ENCODE measurements around the gene PTF1A.

Gene PTF1A

GRCh38 chr10:23197416-23197861 is 5.3 kb downstream of the PTF1A start:
- Histone ChIP-seq H3K27ac (ENCODE audit: low read depth, low read length) (no peak overlapping the region), H3K4me1 (ENCODE audit: control insufficient read depth in 1 of 2, insufficient read depth in 2 of 2, low read length in 2 of 2) (no peaks in the 10 kb centered on the region), H3K9me3 (ENCODE audit: control insufficient read depth in 1 of 2, low read length in 2 of 2) (no peaks in the 10 kb centered on the region), H3K36me3 (ENCODE audit: control insufficient read depth in 1 of 2, insufficient read depth in 2 of 2, low read length in 2 of 2) (no peaks in the 10 kb centered on the region), H3K4me3 (ENCODE audit: low read depth in 1 of 2, low read length in 2 of 2) (no peak overlapping the region), H3K27me3 (ENCODE audit: control insufficient read depth in 1 of 2, insufficient read depth in 2 of 2, low read length in 2 of 2) (peaks cover 71 to 79% of the 10 kb centered on the region in 2 donors), H3K9ac (ENCODE audit: low read depth in 1 of 2, low read length in 2 of 2) (no peak overlapping the region)

- H3K9ac ChIP-seq (ENCODE audit: low read depth in 1 of 2, low read length in 2 of 2), result no peak overlapping the region
- H3K36me3 ChIP-seq (ENCODE audit: control insufficient read depth in 1 of 2, insufficient read depth in 2 of 2, low read length in 2 of 2), result no peaks in the 10 kb centered on the region
- H3K4me3 ChIP-seq (ENCODE audit: low read depth in 1 of 2, low read length in 2 of 2), result no peak overlapping the region
- H3K27me3 ChIP-seq (ENCODE audit: control insufficient read depth in 1 of 2, insufficient read depth in 2 of 2, low read length in 2 of 2), result peaks cover 69 to 85% of the 10 kb centered on the region in 2 donors
- no peaks in the 10 kb centered on the region for H3K4me1 ChIP-seq (ENCODE audit: control insufficient read depth in 1 of 2, insufficient read depth in 2 of 2, low read length in 2 of 2)
- no peak overlapping the region for H3K27ac ChIP-seq (ENCODE audit: low read depth, low read length)
- no peaks in the 10 kb centered on the region for H3K9me3 ChIP-seq (ENCODE audit: control insufficient read depth in 1 of 2, low read length in 2 of 2)
Measured at GRCh38 chr10:23198610-23198939, 6.5 kb downstream of the PTF1A start.

- H3K27me3 ChIP-seq (ENCODE audit: control insufficient read depth in 1 of 2, insufficient read depth in 2 of 2, low read length in 2 of 2), result peaks cover 68 to 86% of the 10 kb centered on the region in 2 donors
Measured at GRCh38 chr10:23198940-23199767, 7.0 kb downstream of the PTF1A start.

GRCh38 chr10:23199768-23200511 is 7.8 kb downstream of the PTF1A start:
- H3K4me1 ChIP-seq (ENCODE audit: control insufficient read depth in 1 of 2, insufficient read depth in 2 of 2, low read length in 2 of 2), result no peaks in the 10 kb centered on the region
- no peak overlapping the region for H3K9ac ChIP-seq (ENCODE audit: low read depth in 1 of 2, low read length in 2 of 2)
- no peaks in the 10 kb centered on the region for H3K36me3 ChIP-seq (ENCODE audit: control insufficient read depth in 1 of 2, insufficient read depth in 2 of 2, low read length in 2 of 2)
- H3K9me3 ChIP-seq (ENCODE audit: control insufficient read depth in 1 of 2, low read length in 2 of 2), result no peaks in the 10 kb centered on the region
- H3K27ac ChIP-seq (ENCODE audit: low read depth, low read length), result no peak overlapping the region
- H3K27me3 ChIP-seq (ENCODE audit: control insufficient read depth in 1 of 2, insufficient read depth in 2 of 2, low read length in 2 of 2), result peaks cover 64 to 86% of the 10 kb centered on the region in 2 donors
- H3K4me3 ChIP-seq (ENCODE audit: low read depth in 1 of 2, low read length in 2 of 2), result no peak overlapping the region

More at GRCh38 chr10:23198940-23199767, 7.0 kb downstream of the PTF1A start:
- H3K4me3 ChIP-seq (ENCODE audit: low read depth in 1 of 2, low read length in 2 of 2), result no peak overlapping the region
- no peak overlapping the region for H3K9ac ChIP-seq (ENCODE audit: low read depth in 1 of 2, low read length in 2 of 2)
- H3K36me3 ChIP-seq (ENCODE audit: control insufficient read depth in 1 of 2, insufficient read depth in 2 of 2, low read length in 2 of 2), result no peaks in the 10 kb centered on the region
- H3K4me1 ChIP-seq (ENCODE audit: control insufficient read depth in 1 of 2, insufficient read depth in 2 of 2, low read length in 2 of 2), result no peaks in the 10 kb centered on the region
- no peaks in the 10 kb centered on the region for H3K9me3 ChIP-seq (ENCODE audit: control insufficient read depth in 1 of 2, low read length in 2 of 2)
- no peak overlapping the region for H3K27ac ChIP-seq (ENCODE audit: low read depth, low read length)

- H3K4me3 ChIP-seq (ENCODE audit: low read depth in 1 of 2, low read length in 2 of 2), result no peak overlapping the region
- no peaks in the 10 kb centered on the region for H3K4me1 ChIP-seq (ENCODE audit: control insufficient read depth in 1 of 2, insufficient read depth in 2 of 2, low read length in 2 of 2)
- H3K27ac ChIP-seq (ENCODE audit: low read depth, low read length), result no peak overlapping the region
- H3K27me3 ChIP-seq (ENCODE audit: control insufficient read depth in 1 of 2, insufficient read depth in 2 of 2, low read length in 2 of 2), result peaks cover 58 to 80% of the 10 kb centered on the region in 2 donors
- H3K9ac ChIP-seq (ENCODE audit: low read depth in 1 of 2, low read length in 2 of 2), result no peak overlapping the region
- no peaks in the 10 kb centered on the region for H3K36me3 ChIP-seq (ENCODE audit: control insufficient read depth in 1 of 2, insufficient read depth in 2 of 2, low read length in 2 of 2)
- no peaks in the 10 kb centered on the region for H3K9me3 ChIP-seq (ENCODE audit: control insufficient read depth in 1 of 2, low read length in 2 of 2)
Measured at GRCh38 chr10:23200586-23200985, 8.5 kb downstream of the PTF1A start.

GRCh38 chr10:23200997-23201652 is 9.0 kb downstream of the PTF1A start:
- no peak overlapping the region for H3K4me3 ChIP-seq (ENCODE audit: low read depth in 1 of 2, low read length in 2 of 2)
- H3K9me3 ChIP-seq (ENCODE audit: control insufficient read depth in 1 of 2, low read length in 2 of 2), result no peaks in the 10 kb centered on the region
- H3K27me3 ChIP-seq (ENCODE audit: control insufficient read depth in 1 of 2, insufficient read depth in 2 of 2, low read length in 2 of 2), result peaks cover 53 to 75% of the 10 kb centered on the region in 2 donors
- H3K36me3 ChIP-seq (ENCODE audit: control insufficient read depth in 1 of 2, insufficient read depth in 2 of 2, low read length in 2 of 2), result no peaks in the 10 kb centered on the region
- no peak overlapping the region for H3K9ac ChIP-seq (ENCODE audit: low read depth in 1 of 2, low read length in 2 of 2)
- H3K27ac ChIP-seq (ENCODE audit: low read depth, low read length), result no peak overlapping the region
- no peaks in the 10 kb centered on the region for H3K4me1 ChIP-seq (ENCODE audit: control insufficient read depth in 1 of 2, insufficient read depth in 2 of 2, low read length in 2 of 2)

- peaks cover 48 to 73% of the 10 kb centered on the region in 2 donors for H3K27me3 ChIP-seq (ENCODE audit: control insufficient read depth in 1 of 2, insufficient read depth in 2 of 2, low read length in 2 of 2)
Measured at GRCh38 chr10:23201837-23202236, 9.7 kb downstream of the PTF1A start.

GRCh38 chr10:23202779-23203178 is 10.7 kb downstream of the PTF1A start:
- Histone ChIP-seq H3K4me1 (ENCODE audit: control insufficient read depth in 1 of 2, insufficient read depth in 2 of 2, low read length in 2 of 2) (no peaks in the 10 kb centered on the region), H3K4me3 (ENCODE audit: low read depth in 1 of 2, low read length in 2 of 2) (no peak overlapping the region), H3K27me3 (ENCODE audit: control insufficient read depth in 1 of 2, insufficient read depth in 2 of 2, low read length in 2 of 2) (peaks cover 40 to 65% of the 10 kb centered on the region in 2 donors), H3K9me3 (ENCODE audit: control insufficient read depth in 1 of 2, low read length in 2 of 2) (no peaks in the 10 kb centered on the region), H3K36me3 (ENCODE audit: control insufficient read depth in 1 of 2, insufficient read depth in 2 of 2, low read length in 2 of 2) (no peaks in the 10 kb centered on the region), H3K27ac (ENCODE audit: low read depth, low read length) (no peak overlapping the region), H3K9ac (ENCODE audit: low read depth in 1 of 2, low read length in 2 of 2) (no peak overlapping the region)

More at GRCh38 chr10:23201837-23202236, 9.7 kb downstream of the PTF1A start:
- H3K36me3 ChIP-seq (ENCODE audit: control insufficient read depth in 1 of 2, insufficient read depth in 2 of 2, low read length in 2 of 2), result no peaks in the 10 kb centered on the region
- no peaks in the 10 kb centered on the region for H3K4me1 ChIP-seq (ENCODE audit: control insufficient read depth in 1 of 2, insufficient read depth in 2 of 2, low read length in 2 of 2)
- H3K9ac ChIP-seq (ENCODE audit: low read depth in 1 of 2, low read length in 2 of 2), result no peak overlapping the region
- no peak overlapping the region for H3K4me3 ChIP-seq (ENCODE audit: low read depth in 1 of 2, low read length in 2 of 2)
- H3K9me3 ChIP-seq (ENCODE audit: control insufficient read depth in 1 of 2, low read length in 2 of 2), result no peaks in the 10 kb centered on the region
- no peak overlapping the region for H3K27ac ChIP-seq (ENCODE audit: low read depth, low read length)

GRCh38 chr10:23203369-23204325 is 11.5 kb downstream of the PTF1A start:
- H3K9ac ChIP-seq (ENCODE audit: low read depth in 1 of 2, low read length in 2 of 2), result no peak overlapping the region
- no peaks in the 10 kb centered on the region for H3K4me1 ChIP-seq (ENCODE audit: control insufficient read depth in 1 of 2, insufficient read depth in 2 of 2, low read length in 2 of 2)
- peaks cover 36 to 57% of the 10 kb centered on the region in 2 donors for H3K27me3 ChIP-seq (ENCODE audit: control insufficient read depth in 1 of 2, insufficient read depth in 2 of 2, low read length in 2 of 2)
- H3K36me3 ChIP-seq (ENCODE audit: control insufficient read depth in 1 of 2, insufficient read depth in 2 of 2, low read length in 2 of 2), result no peaks in the 10 kb centered on the region
- no peaks in the 10 kb centered on the region for H3K9me3 ChIP-seq (ENCODE audit: control insufficient read depth in 1 of 2, low read length in 2 of 2)
- H3K27ac ChIP-seq (ENCODE audit: low read depth, low read length), result no peak overlapping the region
- H3K4me3 ChIP-seq (ENCODE audit: low read depth in 1 of 2, low read length in 2 of 2), result no peak overlapping the region
